GM18505 (cell line): ENCODE results near the gene HCAR3.
"Not testable (repeated sequence)": the region's sequence is repeated elsewhere in the genome, so short reads cannot be mapped to it uniquely, and the experiment has no call there.

Source experiments
- ATAC-seq: cut with Tn5 transposase; IDR thresholded peaks from one replicate; pipeline ENCODE4 v1.9.1; 2021; ENCODE audit not compliant: unreplicated experiment
- POLR2A ChIP-seq: IDR thresholded peaks from 4 replicates; pipeline ENCODE4 v1.6.1; 2011; ENCODE audit warnings: borderline replicate concordance; ENCODE audit not compliant: insufficient read depth, insufficient read length; ENCODE audit errors: extremely low read depth

The HCAR3 gene

DNA sequence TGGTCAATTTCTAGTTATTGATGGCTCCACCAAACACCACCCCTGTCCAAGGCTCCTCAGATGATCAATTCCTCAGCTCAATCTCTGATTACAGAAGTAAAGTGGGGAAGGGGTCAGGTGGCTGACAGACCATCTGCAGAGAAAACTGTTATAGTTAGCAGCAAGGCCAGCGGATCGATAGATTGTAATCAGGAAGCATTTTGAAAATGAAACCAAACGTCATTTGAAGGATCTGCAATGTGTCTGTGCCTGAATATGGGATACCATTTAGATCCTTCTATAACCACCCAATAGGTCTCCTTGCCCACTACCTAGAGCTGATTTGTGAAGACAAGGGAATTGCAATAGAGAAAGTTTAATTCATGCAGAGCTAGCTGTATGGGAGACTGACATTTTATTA is 25.0 kb downstream of the HCAR3 start:
- ATAC-seq = no peak
- no peak for TF ChIP-seq POLR2A

DNA sequence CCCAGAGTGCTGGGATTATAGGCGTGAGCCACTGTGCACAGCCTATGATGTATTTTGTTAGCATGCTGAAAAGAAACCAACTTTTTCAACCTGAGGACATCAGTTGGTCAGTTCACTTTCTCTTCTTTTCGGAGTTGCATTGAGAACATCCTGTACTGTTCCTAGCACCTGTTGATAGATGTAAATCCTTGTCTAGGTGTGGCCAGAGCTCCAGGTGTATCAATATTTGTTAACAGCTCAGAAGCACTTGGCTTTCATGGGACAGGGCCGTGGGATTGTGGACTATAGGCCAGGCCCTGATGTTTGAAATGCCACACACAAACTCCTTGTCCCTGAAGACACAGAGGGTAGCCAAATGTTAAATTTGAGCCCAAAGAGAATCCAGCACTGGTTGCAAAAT is 28.3 kb downstream of the HCAR3 start:
- no peak for ATAC-seq
- TF ChIP-seq POLR2A = no peak

DNA sequence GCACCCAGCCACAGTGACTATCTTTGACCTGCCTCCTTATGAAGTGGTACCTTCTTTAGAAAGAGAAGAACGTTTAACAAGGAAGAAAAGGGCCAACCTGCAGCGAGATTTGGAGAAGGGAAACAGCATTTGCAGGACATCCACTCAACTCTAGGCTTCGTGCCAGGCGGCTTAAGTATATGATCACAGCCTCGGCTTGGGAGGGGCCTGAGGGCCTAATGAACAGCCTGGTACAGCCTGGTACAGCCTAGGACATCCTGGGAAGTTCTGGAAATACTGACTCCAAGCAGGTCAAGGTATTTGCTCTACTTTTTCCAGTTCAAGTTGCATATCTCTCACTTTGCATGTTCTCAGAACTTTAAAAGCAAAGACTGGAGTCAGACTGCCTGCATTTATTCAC is 29.5 kb downstream of the HCAR3 start:
- no peak for TF ChIP-seq POLR2A
- no peak for ATAC-seq

DNA sequence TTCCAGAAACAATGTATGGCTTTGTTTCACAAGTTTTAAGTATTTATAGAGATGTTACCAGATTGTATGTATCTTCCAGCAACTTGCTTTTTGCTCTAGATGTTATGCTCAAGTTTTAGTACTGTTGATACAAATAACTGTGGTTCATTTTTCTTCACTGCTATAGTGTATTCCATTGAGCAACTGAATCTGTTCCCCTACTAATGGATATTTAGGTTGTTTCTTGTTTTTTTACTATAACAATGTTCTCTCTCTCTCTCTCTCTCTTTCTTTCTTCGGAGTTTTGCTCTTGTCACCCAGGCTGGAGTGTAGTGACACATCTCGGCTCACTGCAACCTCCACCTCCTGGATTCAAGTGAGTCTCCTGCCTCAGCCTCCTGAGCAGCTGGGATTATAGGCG is 30.1 kb downstream of the HCAR3 start:
- TF ChIP-seq POLR2A = no peak
- ATAC-seq = no peak

DNA sequence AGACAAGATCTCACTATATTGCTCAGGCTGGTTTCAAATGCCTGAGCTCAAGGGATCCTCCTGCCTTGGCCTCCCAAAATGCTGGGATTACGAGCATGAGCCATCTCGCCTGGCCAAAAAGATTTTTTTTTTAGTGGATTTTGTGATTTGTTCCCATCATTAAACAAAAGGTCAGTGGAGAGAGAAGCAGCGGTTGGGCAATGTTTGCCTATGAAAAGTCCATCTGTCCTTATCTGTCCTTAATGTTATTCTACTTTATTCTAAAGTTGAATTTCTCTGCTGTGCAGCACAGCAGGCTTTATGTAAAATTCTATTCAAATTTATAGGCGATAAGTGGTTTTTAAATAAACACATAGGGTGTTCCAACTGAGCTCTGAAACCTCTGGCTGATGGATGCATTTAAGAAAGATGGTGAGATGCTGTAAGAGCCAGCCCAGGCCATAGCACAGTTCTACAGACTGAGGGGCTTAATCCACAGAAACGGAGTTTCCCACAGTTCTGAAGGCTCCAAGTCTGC is 32.3 kb downstream of the HCAR3 start:
- no peak for TF ChIP-seq POLR2A
- ATAC-seq = no peak

DNA sequence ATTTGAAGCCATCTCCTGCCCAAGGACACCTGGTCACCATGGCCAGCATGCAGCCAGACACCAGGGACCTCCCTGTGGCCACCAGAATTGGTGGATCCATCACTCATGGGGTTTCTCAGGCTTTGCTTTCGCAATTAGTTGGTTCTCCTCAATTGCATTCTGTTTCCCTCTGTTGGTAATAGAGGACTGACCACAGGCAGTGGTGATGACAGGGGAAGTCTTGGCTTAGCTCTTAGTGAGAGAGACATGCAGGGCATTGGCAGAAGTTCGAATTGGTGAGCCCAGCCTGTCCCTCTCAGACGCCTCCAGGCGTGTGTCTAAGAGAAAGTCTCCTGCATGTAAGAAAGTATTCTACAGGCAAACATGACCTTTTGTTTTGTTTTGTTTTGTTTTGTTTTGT is 34.8 kb downstream of the HCAR3 start:
- TF ChIP-seq POLR2A = no peak
- no peak for ATAC-seq

DNA sequence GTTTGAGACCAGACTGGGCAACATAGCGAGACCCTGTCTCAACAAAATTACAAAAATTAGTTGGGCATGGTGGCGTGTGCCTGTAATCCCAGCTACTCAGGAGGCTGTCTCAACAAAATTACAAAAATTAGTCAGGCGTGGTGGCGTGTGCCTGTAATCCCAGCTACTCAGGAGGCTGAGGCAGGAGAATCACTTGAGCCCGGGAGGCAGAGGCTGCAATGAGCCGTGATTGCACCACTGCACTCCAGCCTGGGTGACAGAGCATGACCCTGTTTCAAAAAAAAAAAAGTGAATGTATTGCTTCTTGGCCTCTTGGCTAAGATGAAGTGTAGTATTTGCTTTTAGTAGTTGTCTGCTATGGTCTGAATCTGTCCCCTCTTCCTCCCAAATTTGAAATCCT is 35.6 kb downstream of the HCAR3 start:
- ATAC-seq = not testable (repeated sequence)

DNA sequence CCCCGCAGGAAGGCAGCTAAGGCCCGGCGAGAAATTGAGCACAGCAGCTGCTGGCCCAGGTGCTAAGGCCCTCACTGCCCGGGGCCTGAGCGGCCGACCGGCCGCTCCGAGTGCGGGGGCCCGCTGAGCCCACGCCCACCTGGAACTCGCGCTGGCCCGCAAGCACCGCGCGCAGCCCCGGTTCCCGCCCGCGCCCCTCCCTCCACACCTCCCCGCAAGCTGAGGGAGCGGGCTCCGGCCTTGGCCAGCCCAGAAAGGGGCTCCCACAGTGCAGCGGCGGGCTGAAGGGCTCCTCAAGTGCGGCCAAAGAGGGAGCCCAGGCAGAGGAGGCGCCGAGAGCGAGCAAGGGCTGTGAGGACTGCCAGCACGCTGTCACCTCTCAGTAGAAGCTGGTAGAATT is 39.8 kb downstream of the HCAR3 start:
- not testable (repeated sequence) for ATAC-seq

DNA sequence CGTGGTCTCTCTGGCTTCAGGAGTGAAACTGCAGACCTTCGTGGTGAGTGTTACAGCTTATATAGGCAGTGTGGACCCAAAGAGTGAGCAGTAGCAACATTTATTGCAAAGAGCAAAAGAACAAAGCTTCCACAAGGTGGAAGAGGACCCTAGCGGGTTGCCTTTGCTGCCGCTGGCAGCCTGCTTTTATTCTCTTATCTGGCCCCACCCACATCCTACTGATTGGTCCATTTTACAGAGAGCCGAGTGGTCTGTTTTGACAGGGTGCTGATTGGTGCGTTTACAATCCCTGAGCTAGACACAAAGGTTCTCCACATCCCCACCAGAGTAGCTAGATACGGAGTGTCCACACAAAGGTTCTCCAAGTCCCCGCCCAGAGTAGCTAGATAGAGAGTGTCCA is 40.6 kb downstream of the HCAR3 start:
- not testable (repeated sequence) for ATAC-seq

DNA sequence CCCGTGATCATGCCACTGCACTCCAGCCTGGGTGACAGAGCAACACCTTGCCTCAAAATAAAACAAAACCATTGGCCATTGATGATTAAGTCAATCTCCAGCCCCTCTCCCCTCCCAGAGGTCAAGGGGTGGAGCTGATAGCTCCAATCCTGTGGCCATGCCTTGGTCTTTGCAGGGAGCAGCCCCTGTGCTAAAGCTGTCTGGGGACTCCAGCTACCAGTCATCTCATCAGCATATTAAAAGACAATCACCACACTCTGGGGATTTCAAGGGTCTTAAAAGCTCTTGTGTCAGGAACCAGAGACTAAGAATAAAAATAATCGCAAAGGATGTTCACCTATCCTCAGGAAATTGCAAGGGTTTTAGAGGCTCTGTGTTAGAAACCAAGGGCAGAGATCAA is 44.1 kb downstream of the HCAR3 start:
- ATAC-seq = no peak
- TF ChIP-seq POLR2A = no peak

DNA sequence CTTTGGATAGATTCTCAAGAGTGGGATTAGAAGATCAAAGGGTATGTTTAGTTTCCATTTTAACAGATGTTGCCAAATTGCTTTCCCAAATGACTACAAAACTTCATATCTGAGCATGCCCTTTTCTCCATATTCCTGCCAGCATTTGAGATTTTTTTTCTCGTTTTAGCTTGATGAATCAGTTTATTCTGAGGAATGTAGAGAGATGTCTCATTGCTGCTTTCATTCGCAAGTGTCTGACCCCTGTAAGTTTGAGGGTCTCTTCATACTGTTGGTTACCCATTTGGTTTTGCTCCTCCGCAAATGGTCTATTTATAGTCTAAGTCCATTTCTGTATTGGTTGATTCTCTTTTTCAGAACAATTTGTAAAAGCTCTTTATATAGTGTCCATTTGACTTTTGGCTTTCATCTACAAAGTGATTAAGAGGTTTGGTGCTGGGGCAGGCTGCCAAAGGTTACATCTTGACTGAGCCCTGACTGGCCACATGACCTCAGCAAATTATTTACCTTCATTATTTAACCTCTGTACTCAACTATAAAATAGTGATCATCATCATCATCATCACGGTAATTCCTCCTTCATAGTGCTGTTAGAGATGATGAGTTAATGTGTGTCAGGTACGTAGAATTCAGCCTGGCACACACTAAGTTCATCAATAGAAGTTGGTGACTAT is 47.1 kb downstream of the HCAR3 start:
- ATAC-seq = no peak
- no peak for TF ChIP-seq POLR2A

DNA sequence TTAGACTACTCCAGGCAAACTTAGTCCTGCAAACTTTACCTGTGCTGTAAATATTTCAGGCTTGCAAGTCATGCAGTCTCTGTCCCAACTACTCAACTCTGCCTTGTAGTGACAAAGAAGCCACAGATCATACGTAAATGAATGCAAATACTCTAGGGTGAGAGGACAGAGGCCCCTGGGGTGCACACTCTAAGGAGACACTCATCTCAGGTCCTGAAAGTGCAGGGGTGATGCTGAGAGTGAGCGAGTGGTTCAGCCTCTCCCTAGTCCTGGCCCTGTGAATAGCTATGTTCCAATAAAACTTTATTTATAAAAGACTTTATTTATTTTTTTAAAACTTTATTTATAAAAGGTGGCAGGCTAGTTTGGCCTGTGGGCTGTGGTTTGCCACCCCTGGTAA is 48.3 kb downstream of the HCAR3 start:
- TF ChIP-seq POLR2A = no peak
- ATAC-seq = no peak

DNA sequence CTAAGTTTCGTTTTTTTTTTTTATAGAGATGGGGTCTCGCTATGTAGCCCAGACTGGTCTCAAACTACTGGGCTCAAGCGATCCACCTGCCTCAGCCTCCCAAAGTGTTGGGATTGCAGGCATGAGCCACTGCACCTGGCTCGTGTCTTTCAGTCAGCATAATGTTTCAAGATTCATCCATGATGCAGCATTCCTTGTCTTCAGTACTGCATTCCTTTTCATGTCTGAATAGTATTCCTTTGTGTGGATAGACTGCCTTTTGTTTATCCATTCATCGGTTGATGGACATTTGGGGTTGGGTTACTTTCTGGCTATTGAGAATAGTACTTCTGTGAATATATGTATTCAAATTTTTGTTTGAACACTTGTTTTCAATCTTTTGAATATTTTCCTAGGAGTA is 50.9 kb downstream of the HCAR3 start:
- TF ChIP-seq POLR2A = no peak
- ATAC-seq = no peak

DNA sequence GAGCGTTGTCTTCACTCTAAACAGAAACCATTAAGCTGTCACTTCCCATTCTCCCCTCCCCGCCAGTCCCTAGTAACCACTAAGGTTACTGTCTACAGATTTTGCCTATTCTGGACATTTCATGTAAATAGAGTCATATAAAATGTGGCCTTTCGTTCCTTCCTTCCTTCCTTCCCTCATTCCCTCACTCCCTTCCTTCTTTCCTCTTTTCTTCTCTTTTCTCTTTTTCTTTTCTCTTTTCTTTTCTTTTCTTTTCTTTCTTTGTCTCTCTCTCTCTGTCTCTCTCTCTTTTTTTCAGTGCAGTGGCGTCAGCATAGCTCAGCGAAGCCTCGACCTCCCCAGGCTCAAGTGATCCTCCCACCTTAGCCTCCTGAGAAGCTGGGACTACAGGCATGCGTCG is 51.3 kb downstream of the HCAR3 start:
- TF ChIP-seq POLR2A = no peak
- ATAC-seq = no peak
